ENCODE results near the gene SLC52A1.

DNA sequence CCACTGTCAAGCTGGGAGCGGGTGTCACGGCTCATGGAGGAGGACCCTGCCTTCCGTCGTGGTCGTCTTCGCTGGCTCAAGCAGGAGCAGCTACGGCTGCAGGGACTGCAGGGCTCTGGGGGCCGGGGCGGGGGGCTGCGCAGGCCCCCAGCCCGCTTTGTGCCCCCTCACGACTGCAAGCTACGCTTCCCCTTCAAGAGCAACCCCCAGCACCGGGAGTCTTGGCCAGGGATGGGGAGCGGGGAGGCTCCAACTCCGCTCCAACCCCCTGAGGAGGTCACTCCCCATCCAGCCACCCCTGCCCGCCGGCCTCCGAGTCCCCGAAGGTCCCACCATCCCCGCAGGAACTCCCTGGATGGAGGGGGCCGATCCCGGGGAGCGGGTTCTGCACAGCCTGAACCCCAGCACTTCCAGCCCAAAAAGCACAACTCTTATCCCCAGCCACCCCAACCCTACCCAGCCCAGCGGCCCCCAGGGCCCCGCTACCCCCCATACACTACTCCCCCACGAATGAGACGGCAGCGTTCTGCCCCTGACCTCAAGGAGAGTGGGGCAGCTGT lies 11.6 kb downstream of the SLC52A1 start:
- TF ChIP-seq TAF1 (IDR thresholded peaks at IDR 0.05; ENCODE audit: borderline replicate concordance, low read depth, low read length) (no peak), IRF3 (IDR thresholded peaks at IDR 0.05; ENCODE audit: low read depth, low read length) (no peak), CHD2 (IDR thresholded peaks at IDR 0.05; ENCODE audit: low read length, partially characterized antibody) (no peak), EP300 (IDR thresholded peaks at IDR 0.05; ENCODE audit: borderline replicate concordance in 1 of 2, low read depth in 1 of 2, low read length in 1 of 2) (no peak), SMC3 (IDR thresholded peaks at IDR 0.05; ENCODE audit: low read depth, low read length) (no peak), JUND (IDR thresholded peaks at IDR 0.05) (no peak), TEAD4 (IDR thresholded peaks at IDR 0.05; ENCODE audit: borderline replicate concordance, insufficient read depth) (no peak), MXI1 (IDR thresholded peaks at IDR 0.05; ENCODE audit: low read depth, low read length) (no peak), MAX (IDR thresholded peaks at IDR 0.05; ENCODE audit: low read depth) (no peak)

All from SK-N-SH (cell line).